GM19397 (cell line): Measurements from ENCODE around the gene ZNF35.
"Not testable (repeated sequence)": the region's sequence is repeated elsewhere in the genome, so short reads cannot be mapped to it uniquely, and the experiment has no call there.

Experiments
- ATAC-seq: cut with Tn5 transposase; IDR thresholded peaks from one replicate; pipeline ENCODE4 v1.9.1; 2021; ENCODE audit warnings: mild to moderate bottlenecking, moderate library complexity; ENCODE audit not compliant: unreplicated experiment

The ZNF35 gene

GRCh38 chr3:44648564-44649229 lies at the start of gene ZNF35:
TSS of gene ZNF35 (plus strand) at chr3:44648732. CDS start at chr3:44651068, 2,336 bp downstream.
- peak; percentile 92 for ATAC-seq

GRCh38 chr3:44601749-44602148 lies 46.8 kb upstream of the ZNF35 start:
- no peak for ATAC-seq

- ATAC-seq: no peak
Observed at GRCh38 chr3:44612678-44613077, 35.9 kb upstream of the ZNF35 start.

GRCh38 chr3:44624749-44625480 lies 23.6 kb upstream of the ZNF35 start, which contains the start of gene ZNF197:
TSS of gene ZNF197 (plus strand) at chr3:44625036. CDS start at chr3:44629155, 4,119 bp downstream.
- peak; percentile 93 for ATAC-seq

GRCh38 chr3:44628716-44629115 lies 19.8 kb upstream of the ZNF35 start:
- ATAC-seq: no peak

- ATAC-seq: no peak
Observed at GRCh38 chr3:44632193-44632592, 16.3 kb upstream of the ZNF35 start.

- no peak for ATAC-seq
Observed at GRCh38 chr3:44642337-44642736, 6.2 kb upstream of the ZNF35 start.

- no peak for ATAC-seq
Observed at GRCh38 chr3:44643024-44643423, 5.5 kb upstream of the ZNF35 start.

GRCh38 chr3:44647771-44648170 lies 761 bp upstream of the ZNF35 start:
- no peak for ATAC-seq

- ATAC-seq: no peak
Observed at GRCh38 chr3:44649709-44650108, 1.2 kb downstream of the ZNF35 start.

- no peak for ATAC-seq
Observed at GRCh38 chr3:44654039-44654438, 5.5 kb downstream of the ZNF35 start.

GRCh38 chr3:44659015-44659414 lies 10.5 kb downstream of the ZNF35 start:
- no peak for ATAC-seq

GRCh38 chr3:44659434-44659833 lies 10.9 kb downstream of the ZNF35 start:
- ATAC-seq: no peak

- ATAC-seq: no peak
Observed at GRCh38 chr3:44661189-44661588, 12.7 kb downstream of the ZNF35 start.

- ATAC-seq: no peak
Observed at GRCh38 chr3:44665173-44665572, 16.6 kb downstream of the ZNF35 start.

GRCh38 chr3:44666346-44666745 lies 17.8 kb downstream of the ZNF35 start:
- ATAC-seq: no peak

GRCh38 chr3:44669760-44670159 lies 21.2 kb downstream of the ZNF35 start:
- no peak for ATAC-seq

GRCh38 chr3:44673466-44673865 lies 24.9 kb downstream of the ZNF35 start:
- not testable (repeated sequence) for ATAC-seq

GRCh38 chr3:44674211-44674610 lies 25.7 kb downstream of the ZNF35 start:
- ATAC-seq: no peak

GRCh38 chr3:44678480-44679116 lies 30.1 kb downstream of the ZNF35 start:
- ATAC-seq: no peak

- no peak for ATAC-seq
Observed at GRCh38 chr3:44680921-44681455, 32.5 kb downstream of the ZNF35 start.
